DOHH2 (cell line): ENCODE measurements around the gene KIF6.

Experiments used
- H3F3A ChIP-seq: fragments of 200-600 bp; sonication (generic), shearing (Covaris generic); 2 replicates; pipeline ENCODE4 v1.6.0; 2016; ENCODE audit warnings: antibody characterized with exemption, mild to moderate bottlenecking; ENCODE audit not compliant: control insufficient read depth, insufficient read depth
- H3K27ac ChIP-seq: fragments of 200-600 bp; sonication (generic); 2 replicates; pipeline ENCODE4 v1.5.1; 2014; ENCODE audit warnings: low read depth, mild to moderate bottlenecking, low read length, moderate library complexity
- H3K27me3 ChIP-seq: fragments of 200-600 bp; sonication (generic); 2 replicates; pipeline ENCODE4 v1.6.1; 2014; ENCODE audit warnings: mild to moderate bottlenecking, low read length, mixed read lengths; ENCODE audit not compliant: control insufficient read depth
- H3K36me3 ChIP-seq: fragments of 200-600 bp; sonication (generic); 2 replicates; pipeline ENCODE4 v1.6.1; 2014; ENCODE audit warnings: mild to moderate bottlenecking, low read length, moderate library complexity, mixed read lengths; ENCODE audit not compliant: control insufficient read depth
- H3K4me1 ChIP-seq: fragments of 200-600 bp; sonication (generic); 2 replicates; pipeline ENCODE4 v1.6.1; 2014; ENCODE audit warnings: mild to moderate bottlenecking, low read length, mixed read lengths; ENCODE audit not compliant: control insufficient read depth
- H3K4me2 ChIP-seq: fragments of 200-600 bp; sonication (generic); 2 replicates; pipeline ENCODE4 v1.6.0; 2014; ENCODE audit warnings: mild to moderate bottlenecking, low read length, moderate library complexity
- H3K4me3 ChIP-seq: fragments of 200-600 bp; sonication (generic); 2 replicates; pipeline ENCODE4 v1.5.1; 2014; ENCODE audit warnings: mild to moderate bottlenecking, low read length, mixed read lengths
- H3K79me2 ChIP-seq: fragments of 200-600 bp; sonication (generic); 2 replicates; pipeline ENCODE4 v1.6.1; 2014; ENCODE audit warnings: mild to moderate bottlenecking, low read length, mixed read lengths; ENCODE audit not compliant: control insufficient read depth
- H3K9me2 ChIP-seq: fragments of 200-600 bp; sonication (generic); replicated peaks from 2 replicates; pipeline ENCODE4 v1.6.1; 2014; ENCODE audit warnings: mild to moderate bottlenecking, low read length, mixed read lengths; ENCODE audit not compliant: control insufficient read depth
- H3K9me3 ChIP-seq: fragments of 200-600 bp; sonication (generic); 2 replicates; pipeline ENCODE4 v1.6.1; 2014; ENCODE audit warnings: antibody characterized with exemption, low read length, mixed read lengths; ENCODE audit not compliant: control insufficient read depth, insufficient read depth
- H4K20me1 ChIP-seq: fragments of 200-600 bp; sonication (generic); 2 replicates; pipeline ENCODE4 v1.6.0; 2014; ENCODE audit warnings: low read depth, mild to moderate bottlenecking, antibody characterized with exemption, low read length, moderate library complexity; ENCODE audit not compliant: control insufficient read depth, insufficient read depth
- EZH2phosphoT487 ChIP-seq: fragments of 200-600 bp; sonication (generic); IDR thresholded peaks from 2 replicates; pipeline ENCODE4 v1.6.1; 2017; ENCODE audit warnings: borderline replicate concordance, mild to moderate bottlenecking, antibody characterized with exemption, low read length, moderate library complexity, mixed read lengths
- TF ChIP-seq, protein P1 (sequence below): fragments of 200-600 bp; sonication (generic); IDR thresholded peaks from one replicate; pipeline ENCODE4 v1.5.1; 2014; ENCODE audit warnings: antibody characterized with exemption, mild to moderate bottlenecking, low read depth, low read length; ENCODE audit not compliant: poor library complexity, severe bottlenecking

Gene KIF6

DNA sequence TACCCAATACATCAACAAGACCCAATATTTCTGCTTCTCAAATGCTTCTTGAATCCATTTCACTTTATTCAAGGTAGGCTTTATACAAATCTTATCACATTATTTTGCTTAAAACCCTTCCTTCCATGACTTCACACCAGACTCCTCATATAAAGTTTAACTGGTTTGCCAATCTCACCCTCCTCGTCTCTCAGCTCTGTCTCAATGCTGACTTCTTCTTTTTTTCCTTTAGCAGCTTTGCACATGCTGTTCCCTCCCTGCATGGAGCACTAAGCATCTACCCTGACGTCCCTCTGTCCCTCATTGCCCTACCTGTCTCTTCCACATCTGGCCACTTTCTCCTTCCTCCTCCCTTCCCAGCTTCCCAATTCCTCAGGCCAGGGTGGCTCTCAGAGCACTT, 442.4 kb downstream of the KIF6 start:
- Histone ChIP-seq H3F3A (no peaks in the 10 kb centered on the region), H3K9me3 (no peaks in the 10 kb centered on the region), H3K36me3 (no peaks in the 10 kb centered on the region), H3K4me2 (no peak overlapping the region), H3K27ac (no peak overlapping the region), H4K20me1 (no peaks in the 10 kb centered on the region), H3K79me2 (no peaks in the 10 kb centered on the region), H3K4me3 (no peak overlapping the region), H3K9me2 (no peaks in the 10 kb centered on the region), H3K4me1 (no peaks in the 10 kb centered on the region), H3K27me3 (no peaks in the 10 kb centered on the region)
- no peak for TF ChIP-seq EZH2phosphoT487
- TF ChIP-seq, protein P1, sequence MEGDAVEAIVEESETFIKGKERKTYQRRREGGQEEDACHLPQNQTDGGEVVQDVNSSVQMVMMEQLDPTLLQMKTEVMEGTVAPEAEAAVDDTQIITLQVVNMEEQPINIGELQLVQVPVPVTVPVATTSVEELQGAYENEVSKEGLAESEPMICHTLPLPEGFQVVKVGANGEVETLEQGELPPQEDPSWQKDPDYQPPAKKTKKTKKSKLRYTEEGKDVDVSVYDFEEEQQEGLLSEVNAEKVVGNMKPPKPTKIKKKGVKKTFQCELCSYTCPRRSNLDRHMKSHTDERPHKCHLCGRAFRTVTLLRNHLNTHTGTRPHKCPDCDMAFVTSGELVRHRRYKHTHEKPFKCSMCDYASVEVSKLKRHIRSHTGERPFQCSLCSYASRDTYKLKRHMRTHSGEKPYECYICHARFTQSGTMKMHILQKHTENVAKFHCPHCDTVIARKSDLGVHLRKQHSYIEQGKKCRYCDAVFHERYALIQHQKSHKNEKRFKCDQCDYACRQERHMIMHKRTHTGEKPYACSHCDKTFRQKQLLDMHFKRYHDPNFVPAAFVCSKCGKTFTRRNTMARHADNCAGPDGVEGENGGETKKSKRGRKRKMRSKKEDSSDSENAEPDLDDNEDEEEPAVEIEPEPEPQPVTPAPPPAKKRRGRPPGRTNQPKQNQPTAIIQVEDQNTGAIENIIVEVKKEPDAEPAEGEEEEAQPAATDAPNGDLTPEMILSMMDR: no peak

DNA sequence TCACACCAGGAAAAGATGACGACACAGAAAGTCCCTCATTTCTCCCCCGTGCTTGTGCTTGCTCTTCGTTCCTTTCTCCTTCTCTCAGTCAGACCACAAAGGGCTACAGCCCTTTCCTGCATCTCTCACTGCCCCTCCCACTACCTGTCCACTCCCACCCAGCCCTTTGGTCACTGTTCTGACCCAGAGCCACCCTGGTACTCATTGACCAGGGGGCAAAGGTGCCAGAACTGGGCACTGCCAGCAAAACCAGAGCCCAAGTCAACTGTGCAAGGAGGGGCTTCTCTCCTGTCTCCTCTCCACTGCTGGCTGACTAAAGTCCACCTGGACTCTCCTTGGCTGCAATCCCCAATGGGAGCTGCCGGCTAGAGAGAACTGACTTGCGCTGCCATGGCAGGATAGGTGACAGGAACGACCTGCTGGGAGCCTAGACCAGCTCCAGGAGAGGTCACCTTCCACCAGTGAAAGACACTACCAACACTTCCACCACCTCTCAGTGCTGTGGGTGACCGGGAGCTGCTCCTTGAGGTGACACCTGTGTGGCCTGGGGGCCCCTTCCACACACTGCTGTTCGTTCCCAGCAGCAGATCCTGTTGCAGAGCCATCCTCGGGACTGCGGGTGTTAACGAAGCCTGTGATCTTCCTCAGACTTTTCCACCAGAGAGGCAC, 443.8 kb downstream of the KIF6 start:
- H3K27me3 ChIP-seq: no peaks in the 10 kb centered on the region
- no peak overlapping the region for H3K4me3 ChIP-seq
- TF ChIP-seq, protein P1: no peak
- TF ChIP-seq EZH2phosphoT487: no peak
- no peaks in the 10 kb centered on the region for H3K9me3 ChIP-seq
- no peaks in the 10 kb centered on the region for H3F3A ChIP-seq
- no peaks in the 10 kb centered on the region for H3K79me2 ChIP-seq
- no peak overlapping the region for H3K27ac ChIP-seq
- no peaks in the 10 kb centered on the region for H4K20me1 ChIP-seq
- H3K36me3 ChIP-seq: no peaks in the 10 kb centered on the region
- no peak overlapping the region for H3K4me2 ChIP-seq
- no peaks in the 10 kb centered on the region for H3K4me1 ChIP-seq
- H3K9me2 ChIP-seq: no peaks in the 10 kb centered on the region

DNA sequence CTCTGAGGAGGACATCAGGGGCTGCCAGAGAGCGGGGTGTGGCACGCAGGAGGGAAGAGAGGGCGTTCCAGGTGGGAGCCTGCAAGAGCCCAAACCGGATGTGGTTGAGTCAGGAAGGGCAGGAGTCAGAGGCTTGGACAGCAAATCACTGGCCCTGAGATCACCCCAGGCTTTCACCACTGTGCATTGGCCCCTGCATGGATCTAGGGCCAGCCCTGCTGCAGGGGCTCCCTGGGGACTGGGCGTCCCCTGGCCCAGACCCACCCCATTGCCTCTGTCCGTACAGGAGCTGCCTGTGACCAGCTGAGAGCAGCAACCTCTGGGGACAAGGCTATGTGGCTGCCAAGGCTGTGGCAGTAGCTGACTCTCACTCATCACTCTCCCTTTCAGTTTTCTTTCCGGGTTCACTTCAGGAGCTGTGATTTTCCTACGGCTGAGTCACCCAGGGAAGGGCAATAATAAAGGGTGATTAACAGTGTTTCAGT, 444.9 kb downstream of the KIF6 start:
- H4K20me1 ChIP-seq: no peaks in the 10 kb centered on the region
- H3F3A ChIP-seq: no peaks in the 10 kb centered on the region
- H3K27ac ChIP-seq: no peak overlapping the region
- H3K4me3 ChIP-seq: no peak overlapping the region
- H3K9me3 ChIP-seq: no peaks in the 10 kb centered on the region
- no peaks in the 10 kb centered on the region for H3K4me1 ChIP-seq
- no peaks in the 10 kb centered on the region for H3K9me2 ChIP-seq
- no peaks in the 10 kb centered on the region for H3K79me2 ChIP-seq
- H3K27me3 ChIP-seq: no peaks in the 10 kb centered on the region
- H3K36me3 ChIP-seq: no peaks in the 10 kb centered on the region
- TF ChIP-seq, protein P1: no peak
- TF ChIP-seq EZH2phosphoT487: no peak
- no peak overlapping the region for H3K4me2 ChIP-seq
